ENCODE results near the gene KRIT1. TPM values are rescaled to one million over a fixed set of nuclear protein-coding genes. Genes with fewer than 3 reads are reported as not detected.

Gene KRIT1
- polyA plus RNA-seq, 1 experiment, result 45.1 TPM

DNA sequence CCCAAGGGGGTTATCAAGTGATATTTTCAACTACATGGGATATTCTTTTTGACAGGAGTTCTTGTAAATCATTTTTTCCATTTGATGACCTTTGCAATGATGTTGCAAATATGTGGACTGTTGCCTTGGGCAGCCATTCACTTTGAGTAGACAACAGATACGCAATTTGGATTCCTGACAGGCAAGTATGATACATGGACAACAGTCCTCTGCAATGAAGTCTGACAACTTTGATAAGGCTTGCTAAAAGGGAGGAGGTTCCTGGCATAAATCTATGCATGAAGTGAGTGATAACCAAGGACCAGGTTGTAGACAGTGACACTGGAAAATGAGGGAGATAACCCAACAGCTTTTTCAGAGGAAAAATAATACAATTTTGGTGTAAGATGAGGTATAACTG is 84.4 kb downstream of the KRIT1 start:
- ChIA-PET CTCF (interaction anchor here (1.9 to 6.0 kb wide), 2 partner anchors 16 to 18 kb away, joined by 6 to 41 read pairs; partner anchors contain the start of gene LRRD1), POLR2A (no interaction called here)
- TF ChIP-seq, protein P1, sequence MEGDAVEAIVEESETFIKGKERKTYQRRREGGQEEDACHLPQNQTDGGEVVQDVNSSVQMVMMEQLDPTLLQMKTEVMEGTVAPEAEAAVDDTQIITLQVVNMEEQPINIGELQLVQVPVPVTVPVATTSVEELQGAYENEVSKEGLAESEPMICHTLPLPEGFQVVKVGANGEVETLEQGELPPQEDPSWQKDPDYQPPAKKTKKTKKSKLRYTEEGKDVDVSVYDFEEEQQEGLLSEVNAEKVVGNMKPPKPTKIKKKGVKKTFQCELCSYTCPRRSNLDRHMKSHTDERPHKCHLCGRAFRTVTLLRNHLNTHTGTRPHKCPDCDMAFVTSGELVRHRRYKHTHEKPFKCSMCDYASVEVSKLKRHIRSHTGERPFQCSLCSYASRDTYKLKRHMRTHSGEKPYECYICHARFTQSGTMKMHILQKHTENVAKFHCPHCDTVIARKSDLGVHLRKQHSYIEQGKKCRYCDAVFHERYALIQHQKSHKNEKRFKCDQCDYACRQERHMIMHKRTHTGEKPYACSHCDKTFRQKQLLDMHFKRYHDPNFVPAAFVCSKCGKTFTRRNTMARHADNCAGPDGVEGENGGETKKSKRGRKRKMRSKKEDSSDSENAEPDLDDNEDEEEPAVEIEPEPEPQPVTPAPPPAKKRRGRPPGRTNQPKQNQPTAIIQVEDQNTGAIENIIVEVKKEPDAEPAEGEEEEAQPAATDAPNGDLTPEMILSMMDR (IDR thresholded peaks at IDR 0.05; ENCODE audit: low read depth, low read length), result no peak
- Histone ChIP-seq H3K9me3 (ENCODE audit: control insufficient read depth, insufficient read depth, low read length) (no peaks in the 10 kb centered on the region), H3K27me3 (ENCODE audit: control insufficient read depth, insufficient read depth, low read length) (no peaks in the 10 kb centered on the region), H3K27ac (ENCODE audit: low read depth, low read length) (no peak overlapping the region), H3K4me3 (ENCODE audit: low read depth, low read length) (no peak overlapping the region)
- DNase-seq (ENCODE audit: low read depth, low spot score), result no peak

DNA sequence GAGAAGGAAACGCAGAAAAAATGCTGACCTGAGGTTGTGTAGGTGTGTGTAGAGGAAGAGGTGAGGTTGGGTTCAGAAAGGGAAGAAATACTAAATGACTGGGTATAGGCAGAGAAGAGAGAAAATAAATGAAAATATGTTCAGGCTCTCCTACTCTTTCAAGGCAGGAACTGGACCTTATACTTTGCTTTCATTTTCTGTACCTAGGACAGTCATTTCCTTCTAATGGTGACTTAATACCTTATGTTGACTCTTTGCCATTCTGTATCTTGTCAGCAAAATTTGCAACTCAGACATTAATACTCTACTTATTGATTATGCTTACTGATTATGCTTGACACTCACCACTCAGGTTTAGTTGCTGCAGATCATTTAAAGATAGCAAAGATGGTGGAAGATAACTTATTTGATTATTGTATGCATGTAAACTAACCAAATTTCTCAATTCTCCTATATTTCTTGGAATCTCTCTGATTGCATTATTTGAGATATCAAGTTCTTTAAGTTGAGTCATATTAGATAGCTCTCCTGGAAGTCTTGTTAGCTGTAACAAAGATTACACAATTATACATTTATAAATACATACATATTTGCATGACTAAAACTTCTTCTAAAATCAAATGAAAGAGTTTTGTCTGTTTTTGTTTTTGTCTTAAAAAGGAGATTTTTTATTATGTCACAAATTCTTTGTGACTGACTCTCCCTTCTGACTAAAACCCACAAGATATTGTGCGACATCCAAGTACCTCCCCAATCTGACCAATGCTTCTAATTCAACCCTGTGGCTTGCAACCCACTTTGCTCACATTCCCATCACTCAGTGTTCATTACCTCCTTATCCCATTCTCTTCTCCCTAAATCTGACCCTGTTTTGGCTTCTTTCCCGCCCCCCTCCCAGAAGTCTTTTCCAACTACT is 86.8 kb downstream of the KRIT1 start:
- Histone ChIP-seq H3K27ac (ENCODE audit: low read depth, low read length) (no peak overlapping the region), H3K9me3 (ENCODE audit: control insufficient read depth, insufficient read depth, low read length) (no peaks in the 10 kb centered on the region), H3K4me3 (ENCODE audit: low read depth, low read length) (no peak overlapping the region), H3K27me3 (ENCODE audit: control insufficient read depth, insufficient read depth, low read length) (no peaks in the 10 kb centered on the region)
- POLR2A ChIA-PET, result no interaction called here
- TF ChIP-seq, protein P1 (IDR thresholded peaks at IDR 0.05; ENCODE audit: low read depth, low read length), result no peak
- DNase-seq (ENCODE audit: low read depth, low spot score), result peak; percentile 64
- CTCF ChIA-PET, result interaction anchor here (0.6 to 6.0 kb wide), 3 partner anchors 21 to 276 kb away, joined by 4 to 41 read pairs (median 4); partner anchors contain the start of gene LRRD1

DNA sequence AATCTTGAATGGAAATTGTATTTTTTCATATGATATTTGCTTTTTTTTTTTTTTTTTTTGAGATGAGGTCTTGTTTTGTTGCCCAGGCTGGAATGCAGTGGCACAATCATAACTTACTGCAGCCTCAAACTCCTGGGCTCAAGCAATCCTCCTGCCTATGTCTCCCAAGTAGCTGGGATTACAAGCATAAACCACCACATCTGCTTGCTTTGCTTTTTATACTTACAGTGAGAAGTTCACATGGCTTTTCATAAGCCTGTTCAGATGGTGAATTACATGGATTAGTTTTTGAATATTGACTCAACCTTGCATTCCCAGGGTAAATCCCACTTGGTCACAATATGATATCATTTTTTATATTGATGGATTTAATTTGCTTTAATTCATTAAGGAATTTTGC is 88.7 kb downstream of the KRIT1 start:
- TF ChIP-seq, protein P1 (IDR thresholded peaks at IDR 0.05; ENCODE audit: low read depth, low read length), result no peak
- no peaks in the 10 kb centered on the region for H3K27me3 ChIP-seq (ENCODE audit: control insufficient read depth, insufficient read depth, low read length)
- H3K27ac ChIP-seq (ENCODE audit: low read depth, low read length), result no peak overlapping the region
- no peaks in the 10 kb centered on the region for H3K9me3 ChIP-seq (ENCODE audit: control insufficient read depth, insufficient read depth, low read length)
- CTCF ChIA-PET, result interaction anchor here (0.7 kb wide), 2 partner anchors 19 to 23 kb away, joined by 4 to 8 read pairs; no protein-coding TSS in a partner anchor
- DNase-seq (ENCODE audit: low read depth, low spot score), result no peak
- POLR2A ChIA-PET, result no interaction called here
- H3K4me3 ChIP-seq (ENCODE audit: low read depth, low read length), result no peak overlapping the region

DNA sequence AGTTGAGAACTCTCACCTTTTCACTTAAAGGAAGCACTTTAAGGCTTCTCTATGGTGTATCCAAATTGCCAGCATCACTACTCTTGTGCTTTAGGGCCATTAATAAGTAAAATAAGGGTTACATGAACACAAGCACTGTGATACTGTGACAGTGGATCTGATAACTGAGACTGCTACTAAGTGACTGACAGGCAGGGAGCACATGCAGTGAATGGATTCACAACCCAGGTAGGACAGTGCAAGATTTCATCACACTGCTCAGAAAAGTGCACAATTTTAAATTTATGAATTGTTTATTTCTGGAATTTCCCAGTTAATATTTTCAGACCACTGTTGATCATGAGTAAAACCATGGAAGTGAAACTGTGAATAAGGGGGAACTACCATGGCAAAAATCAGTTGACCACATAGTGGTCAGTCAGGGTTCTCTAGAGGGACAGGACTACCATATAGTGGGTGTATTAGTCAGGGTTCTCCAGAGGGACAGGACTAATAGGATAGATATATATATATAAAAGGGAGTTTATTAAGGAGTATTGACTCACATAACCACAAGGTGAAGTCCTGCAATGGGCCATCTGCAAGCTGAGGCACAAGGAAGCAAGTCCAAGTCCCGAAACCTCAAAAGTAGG is 90.5 kb downstream of the KRIT1 start:
- no peaks in the 10 kb centered on the region for H3K9me3 ChIP-seq (ENCODE audit: control insufficient read depth, insufficient read depth, low read length)
- ChIA-PET POLR2A (no interaction called here), CTCF (interaction anchor here (1.4 kb wide), 1 partner anchor 24 kb away, joined by 4 read pairs; the partner anchor contains the start of gene LRRD1)
- no peaks in the 10 kb centered on the region for H3K27me3 ChIP-seq (ENCODE audit: control insufficient read depth, insufficient read depth, low read length)
- H3K27ac ChIP-seq (ENCODE audit: low read depth, low read length), result no peak overlapping the region
- no peak for DNase-seq (ENCODE audit: low read depth, low spot score)
- no peak overlapping the region for H3K4me3 ChIP-seq (ENCODE audit: low read depth, low read length)
- TF ChIP-seq, protein P1 (IDR thresholded peaks at IDR 0.05; ENCODE audit: low read depth, low read length), result no peak

All from AG04450 (cell line).